SK-N-MC (cell line): ENCODE results near the gene TRAPPC2L.

ENCODE experiments used
- EZH2 ChIP-seq: fragments of 200-600 bp; sonication (generic); IDR thresholded peaks from one replicate; pipeline ENCODE4 v1.6.1; 2017; ENCODE audit warnings: antibody characterized with exemption
- POLR2AphosphoS5 ChIP-seq: IDR thresholded peaks from 2 replicates; pipeline ENCODE4 v1.6.1; 2012; ENCODE audit warnings: mild to moderate bottlenecking, low read depth, low read length, borderline replicate concordance

- no peak for TF ChIP-seq POLR2AphosphoS5
- TF ChIP-seq EZH2: no peak
Observed at GRCh38 chr16:88888461-88889387, 31.8 kb downstream of the TRAPPC2L start.
